Measurements from ENCODE around the gene NXPH1.

Gene NXPH1

GRCh38 chr7:8564281-8564680 lies 130.9 kb downstream of the NXPH1 start:
- TF ChIP-seq CREB1 (IDR thresholded peaks at IDR 0.05; ENCODE audit: low read depth), result no peak
- TF ChIP-seq TAF1 (IDR thresholded peaks at IDR 0.05; ENCODE audit: low read depth), result no peak
- no peak for TF ChIP-seq CEBPB (IDR thresholded peaks at IDR 0.05)
- TF ChIP-seq MAX (IDR thresholded peaks at IDR 0.05), result no peak
- no peak for TF ChIP-seq TEAD4 (IDR thresholded peaks at IDR 0.05)
- TF ChIP-seq EGR1 (IDR thresholded peaks at IDR 0.05), result no peak
- no peak for TF ChIP-seq ZBTB7A (IDR thresholded peaks at IDR 0.05; ENCODE audit: low read depth)
- TF ChIP-seq REST (IDR thresholded peaks at IDR 0.05; ENCODE audit: low read depth), result no peak

- no peak for TF ChIP-seq USF1 (IDR thresholded peaks at IDR 0.05)
- TF ChIP-seq CREB1 (IDR thresholded peaks at IDR 0.05; ENCODE audit: low read depth), result no peak
- no peak for TF ChIP-seq ZBTB7A (IDR thresholded peaks at IDR 0.05; ENCODE audit: low read depth)
- no peak for TF ChIP-seq TAF1 (IDR thresholded peaks at IDR 0.05; ENCODE audit: low read depth)
- no peak for TF ChIP-seq TEAD4 (IDR thresholded peaks at IDR 0.05)
- TF ChIP-seq NFIC (IDR thresholded peaks at IDR 0.05), result no peak
- no peak for TF ChIP-seq YY1 (IDR thresholded peaks at IDR 0.05; ENCODE audit: low read depth)
- no peak for TF ChIP-seq CEBPB (IDR thresholded peaks at IDR 0.05)
- TF ChIP-seq FOXM1 (IDR thresholded peaks at IDR 0.05; ENCODE audit: borderline replicate concordance, low read depth), result no peak
- TF ChIP-seq REST (IDR thresholded peaks at IDR 0.05; ENCODE audit: low read depth), result no peak
- TF ChIP-seq MAX (IDR thresholded peaks at IDR 0.05), result no peak
- TF ChIP-seq EP300 (IDR thresholded peaks at IDR 0.05; ENCODE audit: borderline replicate concordance), result no peak
- TF ChIP-seq RAD21 (IDR thresholded peaks at IDR 0.05; ENCODE audit: low read depth), result no peak
- TF ChIP-seq EGR1 (IDR thresholded peaks at IDR 0.05), result no peak
- no peak for TF ChIP-seq TCF12 (IDR thresholded peaks at IDR 0.05; ENCODE audit: low read depth)
Observed at GRCh38 chr7:8566016-8566415, 132.6 kb downstream of the NXPH1 start.

- no peak for TF ChIP-seq TEAD4 (IDR thresholded peaks at IDR 0.05)
- TF ChIP-seq RAD21 (IDR thresholded peaks at IDR 0.05; ENCODE audit: low read depth), result no peak
- no peak for TF ChIP-seq NFIC (IDR thresholded peaks at IDR 0.05)
- no peak for TF ChIP-seq CEBPB (IDR thresholded peaks at IDR 0.05)
- TF ChIP-seq CREB1 (IDR thresholded peaks at IDR 0.05; ENCODE audit: low read depth), result no peak
- no peak for TF ChIP-seq TCF12 (IDR thresholded peaks at IDR 0.05; ENCODE audit: low read depth)
- no peak for TF ChIP-seq USF1 (IDR thresholded peaks at IDR 0.05)
- TF ChIP-seq ZBTB7A (IDR thresholded peaks at IDR 0.05; ENCODE audit: low read depth), result no peak
- TF ChIP-seq YY1 (IDR thresholded peaks at IDR 0.05; ENCODE audit: low read depth), result no peak
- TF ChIP-seq EGR1 (IDR thresholded peaks at IDR 0.05), result no peak
- TF ChIP-seq EP300 (IDR thresholded peaks at IDR 0.05; ENCODE audit: borderline replicate concordance), result no peak
- no peak for TF ChIP-seq REST (IDR thresholded peaks at IDR 0.05; ENCODE audit: low read depth)
- TF ChIP-seq MAX (IDR thresholded peaks at IDR 0.05), result no peak
Observed at GRCh38 chr7:8567626-8568025, 134.2 kb downstream of the NXPH1 start.

- TF ChIP-seq TAF1 (IDR thresholded peaks at IDR 0.05; ENCODE audit: low read depth), result no peak
- TF ChIP-seq CREB1 (IDR thresholded peaks at IDR 0.05; ENCODE audit: low read depth), result no peak
- no peak for TF ChIP-seq TEAD4 (IDR thresholded peaks at IDR 0.05)
- TF ChIP-seq TCF12 (IDR thresholded peaks at IDR 0.05; ENCODE audit: low read depth), result no peak
- TF ChIP-seq ZBTB7A (IDR thresholded peaks at IDR 0.05; ENCODE audit: low read depth), result no peak
- no peak for TF ChIP-seq USF1 (IDR thresholded peaks at IDR 0.05)
- TF ChIP-seq FOXM1 (IDR thresholded peaks at IDR 0.05; ENCODE audit: borderline replicate concordance, low read depth), result no peak
- TF ChIP-seq REST (IDR thresholded peaks at IDR 0.05; ENCODE audit: low read depth), result no peak
- TF ChIP-seq EP300 (IDR thresholded peaks at IDR 0.05; ENCODE audit: borderline replicate concordance), result no peak
- TF ChIP-seq EGR1 (IDR thresholded peaks at IDR 0.05), result no peak
- no peak for TF ChIP-seq CEBPB (IDR thresholded peaks at IDR 0.05)
- no peak for TF ChIP-seq YY1 (IDR thresholded peaks at IDR 0.05; ENCODE audit: low read depth)
- TF ChIP-seq MAX (IDR thresholded peaks at IDR 0.05), result no peak
- TF ChIP-seq RAD21 (IDR thresholded peaks at IDR 0.05; ENCODE audit: low read depth), result no peak
- TF ChIP-seq NFIC (IDR thresholded peaks at IDR 0.05), result no peak
Observed at GRCh38 chr7:8579661-8580194, 146.3 kb downstream of the NXPH1 start.
